Breast epithelium (tissue), 4 donors: ENCODE results near the gene LYZL2. TPM values are rescaled to one million over a fixed set of nuclear protein-coding genes. Genes with fewer than 3 reads are reported as not detected.
"Not testable (repeated sequence)": the region's sequence is repeated elsewhere in the genome, so short reads cannot be mapped to it uniquely, and the experiment has no call there.

ENCODE experiments used
- DNase-seq, 2 donors: peaks; one replicate each; pipeline ENCODE4 v3.0.0-alpha.2; 2019; ENCODE audit warnings: low spot score in 2 of 2
- H3K27ac ChIP-seq, 2 donors: fragments of 200-600 bp; sonication (generic) in 1 of 2; one replicate each; pipeline ENCODE4 v1.5.1; 2016 to 2019; ENCODE audit warnings: mild to moderate bottlenecking in 1 of 2
- H3K27me3 ChIP-seq, 2 donors: fragments of 200-600 bp; sonication (generic) in 1 of 2; one replicate each; pipeline versions ENCODE4 v1.5.1 to v1.6.0; 2017 to 2019; ENCODE audit warnings: control low read depth in 1 of 2, mild to moderate bottlenecking in 1 of 2
- H3K36me3 ChIP-seq: fragments of 200-600 bp; one replicate; pipeline ENCODE4 v1.5.1; 2019
- H3K4me1 ChIP-seq, 2 donors: fragments of 200-600 bp; sonication (generic); one replicate each; pipeline ENCODE4 v1.5.1; 2016 to 2019; ENCODE audit warnings: control low read depth in 1 of 2
- H3K4me3 ChIP-seq, 3 donors: fragments of 200-600 bp; sonication (generic); 1 replicate in 2 of 3; 2 replicates in 1 of 3; pipeline ENCODE4 v1.5.1; 2016 to 2019; ENCODE audit warnings: mild to moderate bottlenecking in 3 of 3, moderate library complexity in 2 of 3
- H3K9me3 ChIP-seq, 2 donors: fragments of 200-600 bp; sonication (generic) in 1 of 2; one replicate each; pipeline ENCODE4 v1.5.1; 2016 to 2019; ENCODE audit warnings: control low read depth in 1 of 2
- POLR2A ChIP-seq: fragments of 450-650 bp; IDR thresholded peaks from one replicate; pipeline ENCODE4 v1.6.1; 2016; ENCODE audit warnings: antibody characterized with exemption, mild to moderate bottlenecking, moderate library complexity
- POLR2AphosphoS5 ChIP-seq, 3 donors: sonication (generic); formaldehyde crosslinking; IDR thresholded peaks; one replicate each; pipeline ENCODE4 v1.6.1; 2017; ENCODE audit warnings: antibody characterized with exemption in 3 of 3
- intact Hi-C: fragments of 100-400 bp; cut with DNase I; formaldehyde crosslinking; loops from one replicate; pipeline ENCODE4 v1.15.1; 2023; ENCODE audit warnings: low total_unique reads
- total RNA-seq, 3 donors: library from RNA; depleted of rRNA; stranded (reverse); fragments of >200 nt; gene quantifications; one replicate each; pipeline ENCODE4 v1.1.0, GENCODE V29; 2016
- TF ChIP-seq, protein P1 (sequence below), 3 donors: fragments of 450-650 bp; IDR thresholded peaks; one replicate each; pipeline ENCODE4 v1.5.1; 2016 to 2017; ENCODE audit warnings: antibody characterized with exemption in 3 of 3, mild to moderate bottlenecking in 3 of 3, moderate library complexity in 3 of 3

Gene LYZL2
- total RNA-seq, 3 donors from 2014 or later: not detected

DNA sequence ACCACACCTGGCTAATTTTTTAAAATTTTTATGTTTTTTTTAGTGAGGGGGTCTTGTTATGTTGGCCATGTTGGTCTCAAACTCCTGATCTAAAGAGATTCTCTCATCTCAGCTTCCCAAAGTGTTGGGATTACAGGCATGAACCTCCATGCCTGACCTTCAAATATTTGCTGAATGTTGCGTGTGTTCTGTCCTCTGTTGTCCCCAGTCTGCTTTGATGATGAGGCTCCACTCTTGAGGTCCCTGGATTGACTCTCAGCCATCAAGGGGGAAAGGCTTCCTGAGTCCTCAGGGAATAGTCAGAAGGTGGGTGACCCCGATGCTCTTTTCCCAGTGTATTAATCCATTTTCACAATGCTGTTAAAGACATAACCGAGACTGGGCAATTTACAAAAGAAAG is 26.0 kb downstream of the LYZL2 start:
- Histone ChIP-seq H3K36me3 (no peaks in the 10 kb centered on the region), H3K4me1 (no peaks in the 10 kb centered on the region), H3K9me3 (no peaks in the 10 kb centered on the region), H3K27me3 (no peaks in the 10 kb centered on the region), H3K27ac (no peak overlapping the region), H3K4me3 (no peak overlapping the region)
- TF ChIP-seq POLR2AphosphoS5 (IDR thresholded peaks at IDR 0.05): no peak
- TF ChIP-seq, protein P1, sequence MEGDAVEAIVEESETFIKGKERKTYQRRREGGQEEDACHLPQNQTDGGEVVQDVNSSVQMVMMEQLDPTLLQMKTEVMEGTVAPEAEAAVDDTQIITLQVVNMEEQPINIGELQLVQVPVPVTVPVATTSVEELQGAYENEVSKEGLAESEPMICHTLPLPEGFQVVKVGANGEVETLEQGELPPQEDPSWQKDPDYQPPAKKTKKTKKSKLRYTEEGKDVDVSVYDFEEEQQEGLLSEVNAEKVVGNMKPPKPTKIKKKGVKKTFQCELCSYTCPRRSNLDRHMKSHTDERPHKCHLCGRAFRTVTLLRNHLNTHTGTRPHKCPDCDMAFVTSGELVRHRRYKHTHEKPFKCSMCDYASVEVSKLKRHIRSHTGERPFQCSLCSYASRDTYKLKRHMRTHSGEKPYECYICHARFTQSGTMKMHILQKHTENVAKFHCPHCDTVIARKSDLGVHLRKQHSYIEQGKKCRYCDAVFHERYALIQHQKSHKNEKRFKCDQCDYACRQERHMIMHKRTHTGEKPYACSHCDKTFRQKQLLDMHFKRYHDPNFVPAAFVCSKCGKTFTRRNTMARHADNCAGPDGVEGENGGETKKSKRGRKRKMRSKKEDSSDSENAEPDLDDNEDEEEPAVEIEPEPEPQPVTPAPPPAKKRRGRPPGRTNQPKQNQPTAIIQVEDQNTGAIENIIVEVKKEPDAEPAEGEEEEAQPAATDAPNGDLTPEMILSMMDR (IDR thresholded peaks at IDR 0.05): no peak
- TF ChIP-seq POLR2A: no peak
- intact Hi-C loops: no loop called here
- no peak for DNase-seq

DNA sequence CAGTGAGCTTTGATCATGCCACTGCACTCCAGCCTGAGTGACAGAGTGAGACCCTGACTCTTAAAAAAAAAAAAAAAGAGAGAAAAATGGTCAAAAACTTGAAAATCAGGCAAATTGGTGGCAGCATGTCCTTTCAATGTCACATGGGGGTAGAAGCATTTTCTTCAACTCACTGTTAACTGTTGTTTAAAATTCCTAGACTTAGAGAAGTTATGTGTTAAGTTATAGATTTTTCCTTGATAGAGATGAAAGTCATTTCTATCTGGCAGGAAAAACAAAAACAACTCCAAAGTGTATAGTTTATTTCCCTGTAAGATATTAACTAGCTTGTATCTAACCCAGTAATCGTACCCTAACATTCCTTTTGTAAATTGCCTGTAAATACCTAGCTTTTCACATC is 26.8 kb downstream of the LYZL2 start:
- DNase-seq: no peak
- Histone ChIP-seq H3K27ac (no peak overlapping the region), H3K36me3 (no peaks in the 10 kb centered on the region), H3K9me3 (no peaks in the 10 kb centered on the region), H3K4me1 (no peaks in the 10 kb centered on the region), H3K27me3 (no peaks in the 10 kb centered on the region), H3K4me3 (no peak overlapping the region)
- intact Hi-C loops: no loop called here
- no peak for TF ChIP-seq POLR2AphosphoS5 (IDR thresholded peaks at IDR 0.05)
- no peak for TF ChIP-seq POLR2A
- TF ChIP-seq, protein P1 (IDR thresholded peaks at IDR 0.05): no peak

DNA sequence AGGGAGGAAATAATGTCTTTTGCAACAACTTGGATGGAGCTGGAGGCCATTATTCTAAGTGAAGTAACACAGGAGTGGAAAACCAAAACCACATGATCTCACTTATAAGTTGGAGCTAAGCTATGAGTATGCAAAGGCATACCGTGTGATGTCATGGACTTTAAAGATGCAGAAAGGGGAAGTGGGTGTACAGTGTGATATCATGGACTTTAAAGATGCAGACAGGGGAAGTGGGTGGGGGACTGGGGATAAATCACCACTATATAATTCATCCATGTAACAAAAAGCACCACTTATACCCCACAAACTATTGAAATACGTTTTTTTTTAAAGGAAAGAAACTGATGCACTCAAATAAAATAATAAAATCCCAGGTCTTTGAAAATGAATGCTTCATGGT is 29.5 kb downstream of the LYZL2 start:
- no peak for DNase-seq
- intact Hi-C loops: no loop called here
- H3K9me3 ChIP-seq: no peaks in the 10 kb centered on the region
- TF ChIP-seq POLR2AphosphoS5 (IDR thresholded peaks at IDR 0.05): no peak
- TF ChIP-seq POLR2A: no peak
- TF ChIP-seq, protein P1 (IDR thresholded peaks at IDR 0.05): no peak
- no peak overlapping the region for H3K4me3 ChIP-seq
- no peaks in the 10 kb centered on the region for H3K27me3 ChIP-seq
- no peaks in the 10 kb centered on the region for H3K36me3 ChIP-seq
- H3K27ac ChIP-seq: no peak overlapping the region
- H3K4me1 ChIP-seq: no peaks in the 10 kb centered on the region

DNA sequence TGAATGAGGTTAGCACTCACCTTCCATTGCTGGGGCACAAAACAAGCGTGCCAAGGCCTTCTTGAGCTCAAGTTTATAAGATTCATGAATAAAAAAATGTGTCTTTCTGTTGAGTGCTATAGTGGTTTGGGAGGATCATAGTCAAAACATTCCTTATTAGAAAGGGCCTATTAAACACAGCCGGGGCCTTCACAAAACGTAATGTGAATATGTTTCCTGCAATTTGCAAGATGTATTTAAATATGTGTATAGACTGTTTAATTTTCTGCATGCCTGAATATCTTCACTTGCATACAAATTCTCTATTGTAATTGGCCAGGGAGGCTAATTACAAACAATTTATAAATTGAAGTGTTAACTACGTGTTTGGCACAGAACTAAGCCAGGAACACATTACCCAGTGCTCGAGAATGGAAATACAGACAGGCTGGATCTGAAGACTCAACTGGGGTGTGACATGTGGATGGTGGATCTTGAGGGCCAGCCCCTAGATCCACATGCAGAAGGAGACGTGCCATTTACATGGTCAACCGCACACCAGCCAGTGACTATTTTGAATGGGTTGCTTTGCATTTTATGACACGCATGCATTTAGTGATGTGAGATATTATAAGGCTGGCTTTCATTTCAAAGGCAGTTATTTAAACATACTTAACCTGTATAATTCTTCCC is 31.3 kb downstream of the LYZL2 start:
- TF ChIP-seq POLR2A (no peak), POLR2AphosphoS5 (IDR thresholded peaks at IDR 0.05) (no peak)
- TF ChIP-seq, protein P1 (IDR thresholded peaks at IDR 0.05): no peak
- intact Hi-C loops: no loop called here
- no peak overlapping the region for H3K27ac ChIP-seq

DNA sequence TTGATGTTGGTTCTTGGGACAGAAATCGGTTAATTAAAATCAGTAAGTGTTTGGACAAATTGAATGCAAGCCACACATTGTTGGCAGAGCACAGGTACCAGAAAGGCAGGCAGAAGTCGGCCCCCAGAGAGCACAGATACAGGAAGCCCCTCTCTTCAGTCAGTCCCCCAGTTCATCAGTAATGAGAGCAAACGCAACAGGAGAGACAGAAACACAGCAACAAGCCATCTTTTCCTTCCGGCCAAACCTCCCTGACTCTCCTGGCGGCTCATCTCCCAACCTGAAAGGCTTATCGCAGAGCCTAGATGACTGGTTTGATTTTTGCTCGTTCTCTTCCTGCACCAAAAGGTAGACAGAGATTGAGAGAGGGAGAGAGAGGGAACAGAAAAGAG is 32.1 kb downstream of the LYZL2 start:
- H3K4me3 ChIP-seq, H3K36me3 ChIP-seq, DNase-seq, H3K27me3 ChIP-seq, intact Hi-C loops, H3K4me1 ChIP-seq, H3K27ac ChIP-seq, H3K9me3 ChIP-seq: not testable (repeated sequence)

More for the DNA sequence above, 31.3 kb downstream of the LYZL2 start:
- H3K4me1 ChIP-seq: no peaks in the 10 kb centered on the region
- no peak overlapping the region for H3K4me3 ChIP-seq
- no peak for DNase-seq
- H3K27me3 ChIP-seq: no peaks in the 10 kb centered on the region
- no peaks in the 10 kb centered on the region for H3K36me3 ChIP-seq
- H3K9me3 ChIP-seq: no peaks in the 10 kb centered on the region

DNA sequence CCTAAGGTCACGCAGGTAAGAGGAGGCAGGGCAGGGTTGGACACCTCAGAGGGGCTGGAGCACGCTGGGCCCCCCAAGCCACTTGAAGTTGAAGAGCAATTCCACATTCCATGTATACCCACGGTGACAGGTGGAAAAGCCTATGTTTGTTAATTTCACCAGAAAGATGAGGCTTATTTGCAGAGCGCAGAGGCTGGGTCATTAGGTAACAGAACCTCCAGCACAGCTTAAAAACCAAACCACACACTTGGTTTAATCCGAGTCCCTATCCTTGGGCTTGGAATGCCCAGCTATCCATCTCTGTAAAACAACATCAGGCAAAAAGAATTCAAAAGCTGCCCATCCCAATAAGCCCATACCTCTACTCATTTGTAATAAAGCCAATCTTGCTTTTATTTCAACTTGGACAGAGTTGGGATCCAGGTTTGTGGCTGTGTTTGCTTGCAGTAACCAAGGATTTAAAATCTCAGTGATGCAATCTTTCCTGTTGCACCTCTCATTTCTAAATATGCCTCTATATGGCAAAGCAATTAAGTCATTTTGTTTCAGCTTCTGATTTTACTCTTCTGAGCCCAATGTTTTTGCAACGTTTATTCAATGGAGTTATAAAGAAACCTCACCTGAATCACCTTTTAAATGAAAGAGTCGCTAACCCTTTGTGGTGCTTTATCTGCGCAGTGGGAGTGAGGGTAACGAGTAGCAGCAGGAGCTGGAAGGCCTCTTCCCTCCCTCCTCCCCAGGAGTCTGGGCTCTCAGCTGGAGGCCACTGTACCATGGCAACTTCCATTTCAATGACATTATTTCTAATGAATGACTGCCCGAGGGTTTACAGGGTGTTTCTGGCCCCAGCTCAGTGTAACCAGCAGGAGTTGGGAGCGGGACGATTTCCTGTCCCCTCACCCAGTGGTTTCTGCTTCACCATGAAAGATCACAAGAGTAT is 32.8 kb downstream of the LYZL2 start:
- intact Hi-C loops, H3K36me3 ChIP-seq, H3K27ac ChIP-seq, H3K4me3 ChIP-seq, H3K4me1 ChIP-seq, DNase-seq, H3K9me3 ChIP-seq, H3K27me3 ChIP-seq: not testable (repeated sequence)
